ENCODE results near the gene FERD3L. TPM values are rescaled to one million over a fixed set of nuclear protein-coding genes. Genes with fewer than 3 reads are reported as not detected.

The FERD3L gene
- total and polyA plus RNA-seq, 2 donors (not counting 3 experiments of a cell fraction or from before 2014, with no cell fraction given), result not detected

GRCh38 chr7:19097165-19098055, 47.8 kb downstream of the FERD3L start:
- no peak overlapping the region for H2AFZ ChIP-seq (ENCODE audit: low read depth, low read length)
- no peaks in the 10 kb centered on the region for H3K4me1 ChIP-seq (ENCODE audit: control insufficient read depth, extremely low read depth, insufficient read depth, low read length)
- H3K27me3 ChIP-seq (ENCODE audit: control insufficient read depth in 2 of 2, insufficient read depth in 2 of 2, low read length in 2 of 2), result peaks cover 9 to 46% of the 10 kb centered on the region in 2 experiments
- H3K79me2 ChIP-seq (ENCODE audit: control insufficient read depth, insufficient read depth, low read length), result no peaks in the 10 kb centered on the region
- no peak overlapping the region for H3K4me3 ChIP-seq (replicated peaks in 1 of 3; ENCODE audit: insufficient read depth in 1 of 3, low read depth in 1 of 3, low read length in 3 of 3)
- DNase-seq (ENCODE audit: low read depth, low spot score), result no peak
- intact Hi-C loops (cut with micrococcal nuclease) (no loop called here), dilution Hi-C loops (cut with MboI; ENCODE audit: extremely low pct_ligation_motif_present, low sequenced_read_pairs) (no loop called here)
- FAIRE-seq, result no peak
- H3K9ac ChIP-seq (replicated peaks; ENCODE audit: extremely low read depth, insufficient read depth, low read length), result no peak overlapping the region
- H3K27ac ChIP-seq (ENCODE audit: insufficient read depth, low read depth, low read length), result no peak overlapping the region
- H4K20me1 ChIP-seq (replicated peaks; ENCODE audit: control insufficient read depth, extremely low read depth, insufficient read depth, low read length), result no peaks in the 10 kb centered on the region
- no peaks in the 10 kb centered on the region for H3K9me1 ChIP-seq (replicated peaks; ENCODE audit: control insufficient read depth, extremely low read depth, insufficient read depth, low read length)
- no peak overlapping the region for H3K4me2 ChIP-seq (ENCODE audit: insufficient read depth, low read length)
- ChIA-PET CTCF (interaction anchor here (1.2 to 2.5 kb wide), 3 partner anchors 8 to 25 kb away, joined by 3 to 8 read pairs (median 4); no protein-coding TSS in a partner anchor), POLR2A (no interaction called here)
- no TSS peak for BruUV-seq (replicated peaks)
- H3K9me3 ChIP-seq (replicated peaks; ENCODE audit: control insufficient read depth, insufficient read depth, low read length), result no peaks in the 10 kb centered on the region
- TF ChIP-seq MAX (IDR thresholded peaks at IDR 0.05; ENCODE audit: insufficient read depth, insufficient read length) (no peak), POLR2A (IDR thresholded peaks at IDR 0.05; ENCODE audit: low read depth, low read length) (no peak), GATA2 (IDR thresholded peaks at IDR 0.05; ENCODE audit: insufficient read depth, insufficient read length, low read depth, low read length) (no peak), MYC (IDR thresholded peaks at IDR 0.05; ENCODE audit: low read depth, low read length) (no peak), JUN (IDR thresholded peaks at IDR 0.05; ENCODE audit: borderline replicate concordance, insufficient read depth, insufficient read length, low read depth) (no peak), CTCF (IDR thresholded peaks at IDR 0.05; ENCODE audit: extremely low read depth in 1 of 2, insufficient read depth in 1 of 2, low read depth in 1 of 2, low read length in 2 of 2) (no peak), POLR2AphosphoS5 (IDR thresholded peaks at IDR 0.05; ENCODE audit: insufficient read depth, low read depth, low read length) (no peak), FOS (IDR thresholded peaks at IDR 0.05; ENCODE audit: borderline replicate concordance, insufficient read depth, low read length) (no peak), EZH2 (IDR thresholded peaks at IDR 0.05; ENCODE audit: borderline replicate concordance, low read depth, low read length, severe bottlenecking) (no peak)
- no peaks in the 10 kb centered on the region for H3K36me3 ChIP-seq (ENCODE audit: control insufficient read depth in 2 of 2, extremely low read depth in 1 of 2, insufficient read depth in 2 of 2, low read length in 2 of 2)

Data from endothelial cell of umbilical vein (primary cell).